Anterior cingulate cortex (tissue), 58 donors: ENCODE measurements around the gene ABHD2.

ENCODE experiments used
- DNase-seq, 58 donors: peaks; one replicate each; lab custom pipeline; 2025; lab: John Stamatoyannopoulos, UW

The ABHD2 gene

GRCh38 chr15:89157061-89157460, 68.8 kb downstream of the ABHD2 start:
- DNase-seq, result no peak

GRCh38 chr15:89157918-89158564, 69.8 kb downstream of the ABHD2 start:
- DNase-seq, result no peak

DNA sequence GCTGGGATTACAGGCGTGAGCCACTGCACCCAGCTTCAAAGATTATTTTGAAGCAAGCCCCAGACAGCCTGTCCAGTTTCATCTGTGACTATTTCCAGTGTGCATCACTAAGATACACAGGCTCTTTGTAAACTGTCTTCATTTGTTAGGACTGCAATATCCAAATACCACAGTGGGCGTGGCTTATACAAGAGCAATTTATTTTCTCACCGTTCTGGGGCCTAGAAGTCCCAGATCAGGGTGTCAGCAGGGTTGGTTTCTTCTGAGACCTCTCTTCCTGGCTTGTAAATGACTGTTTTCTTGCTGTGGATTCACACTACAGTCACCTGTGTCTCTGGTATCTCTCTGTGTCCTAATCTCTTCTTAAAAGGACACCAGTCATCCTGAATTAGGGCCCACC, 73.4 kb downstream of the ABHD2 start:
- no peak for DNase-seq

GRCh38 chr15:89163271-89164055, 75.2 kb downstream of the ABHD2 start:
- no peak for DNase-seq

- DNase-seq, result no peak
Measured at GRCh38 chr15:89164712-89165211, 76.5 kb downstream of the ABHD2 start.

DNA sequence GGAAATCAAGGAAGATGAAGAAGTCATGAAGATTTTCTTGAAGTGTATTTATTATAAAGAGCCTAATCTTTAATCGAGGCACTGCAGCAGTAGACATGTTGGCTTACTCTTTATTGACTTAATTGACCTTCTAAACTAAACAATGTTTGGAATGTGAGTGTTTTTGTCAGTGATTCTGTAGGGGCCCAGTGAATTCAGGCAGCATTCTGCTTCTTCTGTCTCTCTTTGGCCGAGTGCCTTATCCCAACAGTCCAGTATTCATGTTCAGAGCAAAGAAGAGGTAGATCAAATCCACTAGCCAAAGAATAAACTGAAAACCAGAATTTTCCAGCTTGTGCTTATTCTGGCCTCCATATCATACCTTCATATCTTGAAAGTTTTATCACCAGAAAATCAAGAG, 77.4 kb downstream of the ABHD2 start:
- DNase-seq, result no peak

GRCh38 chr15:89167267-89168176, 79.3 kb downstream of the ABHD2 start:
- peak in 5 of 58 donors; percentile 19 to 39 (median 28) for DNase-seq

DNA sequence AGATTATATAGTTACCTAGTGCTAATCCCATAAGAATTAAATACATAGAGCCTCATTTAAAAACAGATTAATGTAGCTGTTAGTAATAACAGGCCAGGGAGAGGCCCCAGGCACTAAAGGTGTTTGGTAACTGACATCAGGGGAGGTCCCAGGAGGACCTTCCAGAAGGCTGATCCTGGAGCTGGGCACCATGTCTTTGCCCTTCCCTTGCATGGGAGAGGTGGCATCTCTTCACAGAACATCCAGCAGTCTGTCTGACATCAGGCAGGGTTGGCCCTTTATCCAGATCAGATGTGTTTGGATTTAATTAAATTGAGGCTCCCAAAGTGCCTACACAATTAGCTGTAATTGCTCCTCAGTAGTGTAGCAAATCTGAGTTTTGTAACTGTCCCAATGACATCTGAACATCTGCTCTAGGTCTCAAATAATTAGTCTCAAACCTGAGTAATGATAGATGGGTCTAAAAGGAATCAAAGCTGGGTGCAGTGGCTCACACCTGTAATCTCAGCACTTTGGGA, 80.1 kb downstream of the ABHD2 start:
- no peak for DNase-seq

- no peak for DNase-seq
Measured at GRCh38 chr15:89170364-89170763, 82.1 kb downstream of the ABHD2 start.

DNA sequence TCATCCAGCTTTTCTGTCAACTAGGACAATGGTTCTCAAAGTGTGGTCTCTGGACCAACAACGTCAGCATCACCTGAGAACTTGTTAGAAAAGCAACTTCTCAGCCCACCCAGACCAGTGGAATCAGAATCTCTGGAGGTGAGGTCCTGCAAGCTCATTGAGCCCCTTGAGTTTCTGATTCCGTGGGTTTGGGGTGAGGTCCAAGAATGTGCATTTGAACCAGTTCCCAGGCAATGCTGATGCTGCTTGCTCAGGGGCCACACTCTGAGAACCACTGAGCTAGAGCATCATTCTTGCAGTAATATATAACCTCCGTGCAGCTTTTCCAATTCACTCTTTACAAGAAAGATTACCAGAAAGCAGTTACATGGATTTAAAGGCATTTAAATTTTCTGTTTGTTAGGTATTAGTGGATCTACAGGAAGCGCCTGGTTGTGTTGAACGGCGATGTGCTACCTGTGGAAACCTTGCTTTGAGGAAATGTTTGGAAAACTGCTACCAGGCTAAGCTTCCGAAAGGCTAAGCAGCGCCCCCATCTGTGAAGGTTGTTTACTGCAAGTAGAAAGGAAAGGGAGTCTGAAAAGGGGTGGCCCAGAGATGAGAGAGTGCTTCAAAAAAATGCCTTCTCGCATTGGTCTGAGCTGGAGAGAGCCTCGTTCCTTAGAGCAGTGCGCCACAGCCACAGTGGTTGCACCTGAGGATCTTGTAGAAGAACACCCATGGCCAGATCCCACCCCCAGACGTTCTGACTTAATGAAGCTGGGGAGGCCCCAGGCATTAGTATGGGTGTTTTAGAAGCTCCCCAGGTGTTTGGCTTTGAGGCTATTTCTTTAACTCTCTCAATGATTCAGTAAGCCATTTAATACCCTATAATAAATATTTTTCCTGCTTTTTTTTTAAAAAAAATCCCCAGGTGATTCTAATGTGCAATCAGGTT, 83.1 kb downstream of the ABHD2 start:
- peak in 12 of 58 donors; percentile 16 to 52 (median 26) for DNase-seq

GRCh38 chr15:89172921-89173320, 84.7 kb downstream of the ABHD2 start:
- DNase-seq, result no peak

GRCh38 chr15:89174476-89174875, 86.2 kb downstream of the ABHD2 start:
- no peak for DNase-seq

DNA sequence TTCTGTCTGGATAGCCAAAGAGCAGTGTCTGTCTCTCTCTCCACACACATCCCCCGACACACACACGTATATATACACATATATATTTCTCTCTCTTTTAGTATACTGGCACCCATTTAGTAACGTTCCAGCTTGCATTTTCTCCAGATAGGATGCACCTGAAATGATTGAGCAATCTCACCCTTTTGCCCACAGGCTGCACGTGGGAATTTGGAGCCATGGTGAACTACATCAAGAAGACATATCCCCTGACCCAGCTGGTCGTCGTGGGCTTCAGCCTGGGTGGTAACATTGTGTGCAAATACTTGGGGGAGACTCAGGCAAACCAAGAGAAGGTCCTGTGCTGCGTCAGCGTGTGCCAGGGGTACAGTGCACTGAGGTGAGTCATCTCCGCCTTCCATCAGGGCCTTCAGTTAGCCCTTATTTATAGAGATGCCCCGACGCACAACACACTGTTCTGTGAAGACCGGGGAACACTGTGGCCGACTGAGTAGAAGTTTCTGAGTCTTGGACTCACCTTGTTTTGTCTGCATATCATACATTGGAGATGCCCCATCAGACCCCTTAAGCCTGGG, 87.4 kb downstream of the ABHD2 start:
- no peak for DNase-seq

DNA sequence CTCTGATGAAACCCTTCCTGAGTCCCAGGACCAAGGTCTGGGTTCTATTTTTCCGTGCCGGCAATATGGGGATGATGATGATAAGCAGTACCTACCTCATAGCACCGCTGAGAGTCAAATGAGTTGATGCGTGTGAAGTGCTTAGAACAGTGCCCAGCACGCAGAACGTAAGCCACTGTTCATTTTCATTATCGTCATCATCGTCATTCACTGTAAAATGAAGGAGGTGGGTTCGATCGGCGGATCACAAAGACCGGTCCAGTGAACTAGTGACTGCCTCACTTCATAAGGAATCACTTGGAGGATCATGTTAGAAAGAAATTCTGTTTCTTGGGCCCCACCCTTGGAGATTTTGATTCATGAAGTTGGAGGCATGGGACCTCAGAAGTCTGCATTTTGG, 88.9 kb downstream of the ABHD2 start:
- DNase-seq, result no peak

DNA sequence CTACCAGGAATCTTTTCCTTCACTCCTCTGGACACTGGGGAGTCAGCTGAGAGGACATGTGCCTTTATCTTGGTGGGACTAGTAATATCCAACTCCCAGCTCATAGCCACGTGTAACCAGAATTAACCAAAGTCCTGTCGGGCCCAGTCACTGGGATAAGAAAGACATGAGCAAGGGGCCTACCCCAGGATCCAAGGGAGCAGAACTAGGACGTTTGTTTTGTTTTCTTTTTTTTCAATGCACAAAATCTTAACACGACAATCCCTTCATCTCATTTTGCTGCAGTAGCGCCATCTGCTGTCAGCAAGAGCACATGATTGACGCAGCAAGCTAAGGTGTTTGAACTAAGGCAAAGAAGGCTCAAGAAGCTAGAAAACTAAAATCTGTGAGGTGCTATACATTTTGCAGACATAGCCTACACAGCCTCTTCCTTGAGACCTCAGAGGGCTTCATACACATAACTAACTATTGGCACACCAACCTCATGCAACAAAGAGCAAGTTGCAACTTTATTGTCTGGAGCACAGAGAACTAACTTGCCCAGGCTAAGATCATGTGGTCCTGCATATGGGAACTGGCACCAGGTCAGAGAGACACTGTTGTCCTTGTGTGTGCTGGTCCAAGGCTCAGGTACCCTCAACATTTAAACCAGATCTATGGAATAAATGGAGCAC, 89.5 kb downstream of the ABHD2 start:
- DNase-seq, result peak in 43 of 58 donors; percentile 17 to 74 (median 42)

DNA sequence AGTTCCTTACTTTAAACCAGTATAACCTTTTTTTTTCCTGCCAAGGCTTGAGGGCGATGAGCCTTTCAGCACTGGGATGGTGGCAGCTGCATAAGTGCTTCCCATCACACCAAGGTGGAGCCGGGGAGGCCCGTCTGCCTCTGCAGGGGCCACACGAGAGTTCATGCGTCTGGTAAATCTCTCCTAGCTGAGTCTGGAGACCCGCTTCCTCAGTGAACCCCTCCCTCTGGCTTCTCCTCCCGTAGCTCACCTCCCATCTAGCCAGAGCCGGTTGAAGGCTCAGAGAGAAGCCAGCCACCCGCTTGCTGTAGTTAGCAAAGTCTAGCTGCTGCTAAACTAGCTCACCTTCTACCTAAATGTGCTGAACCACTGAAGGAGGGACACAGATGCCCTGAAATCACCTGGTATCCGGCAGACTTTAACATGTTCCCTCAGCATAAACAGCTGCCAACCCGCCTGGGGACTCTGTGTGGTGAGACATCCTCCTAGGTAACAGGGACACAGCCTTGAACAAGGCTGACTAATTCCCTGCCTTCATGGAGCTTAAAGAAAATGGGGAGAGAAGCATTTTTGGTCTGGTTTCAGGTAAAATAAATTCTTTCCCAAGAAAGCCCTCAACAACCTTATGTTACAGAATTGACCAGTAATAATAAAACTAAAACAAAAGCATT, 90.2 kb downstream of the ABHD2 start:
- DNase-seq, result no peak

DNA sequence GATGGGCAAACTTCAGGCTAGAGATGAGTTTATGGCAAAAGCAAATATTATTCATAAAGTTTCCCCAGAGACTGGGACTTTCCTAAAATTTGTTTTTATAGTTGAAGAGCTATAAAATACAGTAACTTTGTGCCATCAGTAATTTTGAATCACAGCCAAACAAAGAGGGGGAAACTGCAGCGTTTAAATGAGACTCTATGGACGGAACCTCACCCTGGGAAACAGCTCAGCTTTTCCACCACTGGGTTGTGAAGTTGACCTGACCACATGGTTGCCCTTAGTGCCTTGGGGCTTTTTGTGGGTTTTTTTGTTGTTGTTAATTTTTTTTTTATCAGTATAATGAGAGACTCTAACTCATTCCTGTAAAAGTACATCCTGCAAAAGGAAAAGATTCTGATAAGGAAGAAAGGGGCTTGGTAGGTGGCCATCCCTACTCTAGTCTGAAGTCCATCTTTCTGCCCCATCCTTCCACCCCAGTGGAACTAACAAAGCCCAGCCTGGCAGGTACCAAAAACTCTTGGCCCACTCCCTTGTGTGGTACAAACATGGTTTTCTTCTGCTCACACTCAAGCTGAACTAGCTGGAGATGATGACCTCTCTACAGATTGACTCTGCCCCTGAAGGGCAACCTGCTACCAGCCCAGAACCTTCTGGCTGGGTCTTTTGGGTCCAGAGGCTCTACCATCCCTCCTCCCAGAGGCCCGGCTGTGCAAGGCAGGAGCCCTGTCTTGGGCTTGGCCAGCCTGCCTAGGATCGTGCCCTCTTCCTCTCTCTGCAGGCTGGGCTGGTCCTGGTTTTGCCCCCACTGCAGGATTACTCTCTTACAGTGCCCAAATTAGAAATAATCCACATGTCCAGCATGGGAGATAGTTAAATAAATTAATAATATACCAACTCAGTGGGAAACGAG, 92.0 kb downstream of the ABHD2 start:
- no peak for DNase-seq
